OCI-LY3 (cell line): ENCODE measurements around the gene GUCY1A2.

Experiments used
- H2AFZ ChIP-seq: fragments of 200-600, 300-600 bp; shearing (Covaris generic); 2 replicates; pipeline ENCODE4 v1.6.0; 2014; ENCODE audit warnings: antibody characterized with exemption, low read depth, low read length
- H3K27ac ChIP-seq: fragments of 200-600, 300-600 bp; sonication (generic); 2 replicates; pipeline ENCODE4 v1.5.1; 2014; ENCODE audit warnings: mild to moderate bottlenecking, low read length, moderate library complexity, mixed read lengths
- H3K27me3 ChIP-seq: fragments of 200-600, 300-600 bp; sonication (generic); 2 replicates; pipeline ENCODE4 v1.6.1; 2014; ENCODE audit warnings: low read depth, low read length, mixed read lengths
- H3K36me3 ChIP-seq: fragments of 200-600, 300-600 bp; sonication (generic); replicated peaks from 2 replicates; pipeline ENCODE3; 2014; ENCODE audit warnings: low read depth, low read length, mixed read lengths
- H3K4me1 ChIP-seq: fragments of 300-600, 200-600 bp; sonication (generic); 2 replicates; pipeline ENCODE4 v1.6.1; 2014; ENCODE audit warnings: low read length, mixed read lengths
- H3K4me2 ChIP-seq: fragments of 200-600, 300-600 bp; sonication (generic); 2 replicates; pipeline ENCODE4 v1.6.1; 2014; ENCODE audit warnings: low read length, mixed read lengths
- H3K4me3 ChIP-seq: fragments of 300-600, 200-600 bp; sonication (generic); 2 replicates; pipeline ENCODE4 v1.5.1; 2014; ENCODE audit warnings: antibody characterized with exemption, mild to moderate bottlenecking, low read length, moderate library complexity
- H3K79me2 ChIP-seq: fragments of 300-600, 200-600 bp; shearing (Covaris generic); 2 replicates; pipeline ENCODE4 v1.6.1; 2014; ENCODE audit warnings: mild to moderate bottlenecking, low read length, mixed read lengths
- H3K9ac ChIP-seq: fragments of 300-600, 200-600 bp; shearing (Covaris generic); 2 replicates; pipeline ENCODE4 v1.6.0; 2014; ENCODE audit warnings: mild to moderate bottlenecking, low read length, moderate library complexity
- H3K9me3 ChIP-seq: fragments of 200-600, 300-600 bp; shearing (Covaris generic); 2 replicates; pipeline ENCODE4 v1.6.1; 2014; ENCODE audit warnings: low read length, mixed read lengths; ENCODE audit not compliant: insufficient read depth
- H4K20me1 ChIP-seq: fragments of 200-600, 300-600 bp; sonication (generic); 2 replicates; pipeline ENCODE4 v1.6.1; 2016; ENCODE audit warnings: low read length, mixed read lengths; ENCODE audit not compliant: insufficient read depth
- CTCF ChIP-seq: fragments of 200-600, 300-600 bp; sonication (generic); IDR thresholded peaks from 2 replicates; pipeline ENCODE4 v1.5.1; 2014; ENCODE audit warnings: antibody characterized with exemption, low read length, low read depth
- EZH2phosphoT487 ChIP-seq: fragments of 200-600 bp; shearing (Covaris generic); IDR thresholded peaks from 2 replicates; pipeline ENCODE4 v1.6.1; 2018; ENCODE audit warnings: antibody characterized with exemption, mixed run types, low read depth

GUCY1A2 gene

GRCh38 chr11:106727256-106727655 is 291.0 kb downstream of the GUCY1A2 start:
- Histone ChIP-seq H3K9me3 (no peaks in the 10 kb centered on the region), H3K4me2 (no peak overlapping the region), H3K27me3 (no peaks in the 10 kb centered on the region), H3K36me3 (no peaks in the 10 kb centered on the region), H3K9ac (no peak overlapping the region), H4K20me1 (no peaks in the 10 kb centered on the region), H3K4me3 (no peak overlapping the region), H2AFZ (no peak overlapping the region), H3K79me2 (no peaks in the 10 kb centered on the region), H3K4me1 (no peaks in the 10 kb centered on the region), H3K27ac (no peak overlapping the region)
- TF ChIP-seq EZH2phosphoT487 (no peak), CTCF (no peak)

- no peaks in the 10 kb centered on the region for H4K20me1 ChIP-seq
- no peak for TF ChIP-seq EZH2phosphoT487
- no peak for TF ChIP-seq CTCF
- no peak overlapping the region for H3K4me2 ChIP-seq
- no peaks in the 10 kb centered on the region for H3K27me3 ChIP-seq
- no peak overlapping the region for H3K27ac ChIP-seq
- no peaks in the 10 kb centered on the region for H3K36me3 ChIP-seq
- no peaks in the 10 kb centered on the region for H3K4me1 ChIP-seq
- no peaks in the 10 kb centered on the region for H3K79me2 ChIP-seq
- H3K4me3 ChIP-seq: no peak overlapping the region
- H2AFZ ChIP-seq: no peak overlapping the region
- H3K9me3 ChIP-seq: no peaks in the 10 kb centered on the region
- H3K9ac ChIP-seq: no peak overlapping the region
Observed at GRCh38 chr11:106724293-106724892, 293.9 kb downstream of the GUCY1A2 start.

- Histone ChIP-seq H3K27me3 (no peaks in the 10 kb centered on the region), H3K9me3 (no peaks in the 10 kb centered on the region), H3K4me2 (no peak overlapping the region), H3K9ac (no peak overlapping the region), H4K20me1 (no peaks in the 10 kb centered on the region), H3K27ac (no peak overlapping the region), H3K36me3 (no peaks in the 10 kb centered on the region), H3K4me3 (no peak overlapping the region), H3K4me1 (no peaks in the 10 kb centered on the region), H2AFZ (no peak overlapping the region), H3K79me2 (no peaks in the 10 kb centered on the region)
- TF ChIP-seq CTCF: no peak
- no peak for TF ChIP-seq EZH2phosphoT487
Observed at GRCh38 chr11:106723071-106723470, 295.2 kb downstream of the GUCY1A2 start.

- H3K4me2 ChIP-seq: no peak overlapping the region
- TF ChIP-seq CTCF (no peak), EZH2phosphoT487 (no peak)
- no peaks in the 10 kb centered on the region for H3K36me3 ChIP-seq
- no peak overlapping the region for H3K9ac ChIP-seq
- no peaks in the 10 kb centered on the region for H4K20me1 ChIP-seq
- no peaks in the 10 kb centered on the region for H3K9me3 ChIP-seq
- H2AFZ ChIP-seq: no peak overlapping the region
- no peak overlapping the region for H3K4me3 ChIP-seq
- no peak overlapping the region for H3K27ac ChIP-seq
- no peaks in the 10 kb centered on the region for H3K27me3 ChIP-seq
- H3K79me2 ChIP-seq: no peaks in the 10 kb centered on the region
- no peaks in the 10 kb centered on the region for H3K4me1 ChIP-seq
Observed at GRCh38 chr11:106717222-106717621, 301.1 kb downstream of the GUCY1A2 start.
